Smooth muscle cell of the coronary artery (primary cell): ENCODE data around the gene ZNF234. TPM values are rescaled to one million over a fixed set of nuclear protein-coding genes. Genes with fewer than 3 reads are reported as not detected.

Experiments
- total RNA-seq: library from RNA; depleted of rRNA; stranded (reverse); fragments of >200 nt; gene quantifications from 2 replicates; pipeline ENCODE4 v1.2.3, GENCODE V29; 2014; ENCODE audit warnings: low replicate concordance

The ZNF234 gene
- total RNA-seq, result 8.1 and 9.2 TPM in 2 replicates

DNA sequence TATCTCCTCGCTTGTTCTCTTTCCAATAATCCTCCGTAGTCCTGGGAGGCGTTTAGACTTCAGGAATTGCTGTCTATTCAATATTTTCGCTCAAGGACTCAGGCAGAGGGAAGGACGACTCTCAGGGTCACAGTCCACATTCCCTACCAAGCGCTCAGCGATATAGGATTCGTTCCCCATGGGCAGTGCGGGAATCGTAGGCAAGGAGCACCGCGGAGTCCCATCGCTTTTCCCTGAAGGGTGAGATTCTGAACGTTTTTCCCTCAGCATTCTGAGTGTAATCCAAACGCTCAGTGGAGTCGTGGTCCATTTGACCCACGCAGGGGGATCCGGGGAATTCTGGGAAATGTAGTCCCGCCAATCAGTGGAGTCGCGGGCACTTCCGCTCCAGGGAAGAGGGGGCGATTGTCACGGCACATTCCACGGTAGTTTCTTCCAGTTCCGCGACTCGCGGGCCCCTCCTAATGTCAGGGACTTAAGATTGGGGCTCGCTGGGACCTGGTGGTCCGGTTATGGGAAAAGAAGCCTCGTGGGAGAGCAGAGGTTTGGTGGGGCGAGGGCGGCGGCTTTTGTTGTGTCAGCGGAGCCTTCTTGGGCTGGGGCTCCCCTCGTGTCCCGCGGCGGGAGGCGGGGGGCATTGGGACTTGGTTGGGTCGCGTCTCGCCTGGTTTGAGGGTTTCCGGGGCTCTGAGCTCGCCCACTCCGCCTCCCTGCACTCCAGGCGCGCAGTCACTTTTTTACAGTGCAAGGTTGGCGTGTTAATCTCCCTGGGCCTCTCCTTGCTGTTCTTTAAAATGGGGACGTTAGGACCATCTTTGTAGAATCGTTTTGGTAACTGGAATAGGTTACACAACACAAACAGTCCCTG, at the start of gene ZNF234:
TSS of gene ZNF234 (plus strand) at position 364 of the 868 bp plus-strand sequence. CDS start 3,079 bp downstream, outside the sequence.

DNA sequence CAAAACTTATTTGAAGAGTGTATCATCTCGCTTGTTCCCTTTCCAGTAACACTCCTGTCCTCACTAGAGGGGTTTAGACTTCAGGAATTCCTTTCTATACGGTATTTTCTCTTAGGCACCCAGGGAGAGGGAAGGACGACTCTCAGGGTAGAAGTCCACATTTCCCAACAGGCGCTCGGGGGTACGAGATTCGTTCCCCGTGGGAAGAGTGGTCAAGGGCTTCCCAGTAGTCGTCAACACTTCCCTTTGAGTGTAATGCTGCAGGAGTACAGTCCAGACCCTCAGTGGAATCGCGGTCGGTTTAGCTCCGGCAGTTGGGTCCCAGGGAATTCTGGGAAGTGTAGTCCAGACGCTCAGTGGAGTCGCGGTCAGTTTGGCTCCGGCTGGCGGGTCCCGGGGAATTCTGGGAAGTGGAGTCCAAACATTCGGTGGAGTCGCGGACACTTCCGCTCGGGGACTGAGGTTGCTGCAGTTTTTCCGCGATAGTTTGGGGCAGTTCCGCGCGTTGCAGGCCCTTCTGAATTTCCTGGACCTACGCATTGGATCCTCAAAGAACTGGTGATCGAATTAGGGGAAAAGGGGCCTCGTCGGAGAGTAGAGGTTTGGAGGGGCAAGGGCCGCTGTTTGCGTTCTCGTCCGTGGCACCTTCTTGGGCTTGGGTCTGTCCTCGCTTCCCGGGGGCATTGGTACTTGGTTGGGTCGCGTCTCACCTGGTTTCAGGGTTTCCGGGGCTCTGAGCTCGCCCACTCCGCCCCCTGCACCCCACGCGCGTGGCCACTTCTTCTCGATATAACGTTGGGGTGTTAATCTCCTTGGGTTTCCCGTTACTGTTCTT, 47.2 kb upstream of the ZNF234 start, which contains the start of gene ZNF224:
TSS of gene ZNF224 (plus strand) at position 431 of the 835 bp plus-strand sequence. CDS start 3,513 bp downstream, outside the sequence.

DNA sequence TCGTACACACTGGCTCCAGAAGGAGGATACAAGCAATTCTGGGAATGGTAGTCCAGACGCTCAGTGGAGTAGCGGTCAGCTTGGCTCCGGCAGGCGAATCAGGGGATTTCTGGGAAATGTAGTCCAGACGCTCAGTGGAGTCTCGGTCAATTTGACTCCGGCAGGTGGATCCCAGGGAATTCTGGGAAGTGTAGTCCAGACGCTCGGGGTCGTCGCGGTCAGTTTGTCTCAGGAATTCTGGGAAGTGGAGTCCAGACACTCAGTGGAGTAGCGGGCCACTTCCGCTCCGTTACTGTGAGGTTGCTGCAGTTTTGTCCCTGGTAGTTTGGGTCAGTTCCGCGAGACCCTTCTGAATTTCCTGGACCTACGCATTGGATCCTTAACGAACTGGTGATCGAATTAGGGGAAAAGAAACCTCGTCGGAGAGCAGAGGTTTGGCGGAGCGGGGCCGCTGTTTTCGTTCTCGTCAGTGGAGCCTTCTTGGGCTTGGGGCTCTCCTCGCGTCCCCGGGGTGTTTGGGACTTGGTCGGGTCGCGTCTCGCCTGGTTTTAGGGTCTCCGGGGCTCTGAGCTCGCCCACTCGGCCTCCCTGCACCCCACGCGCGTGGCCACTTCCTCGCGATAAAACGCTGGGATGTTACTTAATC, 28.1 kb upstream of the ZNF234 start, which contains the start of gene ZNF225:
TSS of gene ZNF225 (plus strand) at position 262 of the 646 bp plus-strand sequence. CDS start 2,429 bp downstream, outside the sequence.

GRCh38 chr19:44164673-44165512, 23.5 kb downstream of the ZNF234 start, which contains the start of gene ZNF226:
Gene ZNF226 (plus strand): TSS chr19:44165100. CDS start chr19:44170081, 4,981 bp downstream.

Other genes starting within 250 kb of the ZNF234 start
- gene ZNF45, start 206.3 kb upstream of the ZNF234 start, total RNA-seq, result 15.5 and 16.1 TPM in 2 replicates
- gene ZNF221, start 190.3 kb upstream of the ZNF234 start, total RNA-seq, result 6.3 and 8.4 TPM in 2 replicates
- 7.0 and 9.8 TPM in 2 replicates for gene ZNF155, start 157.4 kb upstream of the ZNF234 start, total RNA-seq
- gene ZNF230, start 138.6 kb upstream of the ZNF234 start, total RNA-seq, result 3.3 and 8.7 TPM in 2 replicates
- gene ZNF222, start 116.2 kb upstream of the ZNF234 start, total RNA-seq, result 4.3 and 8.9 TPM in 2 replicates
- 4.2 and 6.1 TPM in 2 replicates for gene ZNF223, start 89.5 kb upstream of the ZNF234 start, total RNA-seq
- 2.1 and 3.3 TPM in 2 replicates for gene ZNF284, start 69.4 kb upstream of the ZNF234 start, total RNA-seq
- 27.6 and 28.4 TPM in 2 replicates for gene ZNF224, start 47.2 kb upstream of the ZNF234 start, total RNA-seq
- 6.7 and 8.8 TPM in 2 replicates for gene ZNF225, start 28.2 kb upstream of the ZNF234 start, total RNA-seq
- 16.3 and 24.9 TPM in 2 replicates for gene ZNF226, start 23.5 kb downstream of the ZNF234 start, total RNA-seq
- 13.5 and 16.5 TPM in 2 replicates for gene ZNF227, start 71.0 kb downstream of the ZNF234 start, total RNA-seq
- gene ZNF233, start 118.3 kb downstream of the ZNF234 start, total RNA-seq, result 1.3 and 2.2 TPM in 2 replicates
- gene ZNF235, start 163.5 kb downstream of the ZNF234 start, total RNA-seq, result 3.0 and 3.5 TPM in 2 replicates
- 6.7 and 7.1 TPM in 2 replicates for gene ZNF112, start 215.1 kb downstream of the ZNF234 start, total RNA-seq